Adrenal gland (tissue), 12 donors: ENCODE measurements around the gene TMEM94. TPM values are rescaled to one million over a fixed set of nuclear protein-coding genes. Genes with fewer than 3 reads are reported as not detected.
A peak's percentile ranks its signal among the peaks of the same experiment; 100 is the strongest.

Experiments used
- DNase-seq, 7 donors: peaks; one replicate each; pipeline ENCODE4 v3.0.0-alpha.2; 2019 to 2020
- H3K27ac ChIP-seq, 5 donors: fragments of 200-600 bp; sonication (generic) in 4 of 5; 1 replicate in 3 of 5; 2 replicates in 2 of 5; pipeline versions ENCODE4 v1.5.1 to v1.8.0; 2016 to 2020; ENCODE audit warnings: mild to moderate bottlenecking in 1 of 5
- H3K27me3 ChIP-seq: fragments of 200-600 bp; 2 replicates; pipeline ENCODE4 v1.8.0; 2021
- H3K36me3 ChIP-seq, 2 donors: fragments of 200-600 bp; replicated peaks in 1 of 2; 1 replicate in 1 of 2; 2 replicates in 1 of 2; pipeline versions ENCODE4 v1.5.1 to v1.8.0; 2018 to 2022
- H3K4me1 ChIP-seq, 2 donors: fragments of 200-600 bp; replicated peaks in 1 of 2; 1 replicate in 1 of 2; 2 replicates in 1 of 2; pipeline versions ENCODE4 v1.5.1 to v1.8.0; 2018 to 2021
- H3K4me3 ChIP-seq, 4 donors: fragments of 200-600 bp; sonication (generic) in 3 of 4; one replicate each; pipeline ENCODE4 v1.5.1; 2016 to 2018
- H3K9me3 ChIP-seq, 3 donors: fragments of 200-600 bp; sonication (generic) in 1 of 3; replicated peaks in 1 of 3; 1 replicate in 2 of 3; 2 replicates in 1 of 3; pipeline versions ENCODE4 v1.5.1 to v1.8.0; 2016 to 2021
- POLR2A ChIP-seq, 2 donors: fragments of 450-650 bp; IDR thresholded peaks; one replicate each; pipeline ENCODE4 v1.6.1; 2017; ENCODE audit warnings: antibody characterized with exemption in 2 of 2, mild to moderate bottlenecking in 2 of 2, moderate library complexity in 1 of 2
- whole genome bisulfite sequencing, 4 donors: extraction: QIAGEN DNeasy Blood & Tissue Kit in 2 of 4; methylation state at CpG; one replicate each; pipeline versions ENCODE4 v1.1.5 to v1.1.7; 2013 to 2017; 5-methylcytosine and 5-hydroxymethylcytosine counted together
- intact Hi-C, 2 donors: fragments of 100-400 bp; cut with DNase I; formaldehyde crosslinking; loops; one replicate each; pipeline versions ENCODE4 v1.14.1 to v1.15.0; 2022 to 2023
- polyA plus RNA-seq, 3 donors: library from polyadenylated mRNA; stranded (reverse); fragments of 200-250 nt in 2 of 3; fragments of 350-450 nt in 1 of 3; fragmentation: Illumina TruSeq in 1 of 3; extraction: RNeasy Lipid Tissue Mini Kit (QIAGEN cat#74804) in 1 of 3; gene quantifications; one replicate each; pipeline ENCODE4 v1.2.3, GENCODE V29; 2013 to 2014
- total RNA-seq, 9 donors: library from RNA; depleted of rRNA in 4 of 9; stranded (reverse); fragments of >200 nt in 4 of 9; fragments of 120-200 nt in 1 of 9; fragmentation: NEBNext Ultra II Directional in 1 of 9; extraction: Animal tissue kit (Norgen Biotek cat#: 25700) in 1 of 9; gene quantifications; one replicate each; pipeline versions ENCODE4 v1.1.0 to v1.2.4, GENCODE V29; 2013 to 2023
- TF ChIP-seq, protein P1 (sequence below), 6 experiments: fragments of 450-650 bp in 4 of 6; fragments of 200-600 bp in 2 of 6; sonication (generic) in 1 of 6; IDR thresholded peaks; 1 replicate in 5 of 6; 2 replicates in 1 of 6; pipeline versions ENCODE4 v1.5.1 to v1.8.0; 2016 to 2021; ENCODE audit warnings: antibody characterized with exemption in 6 of 6, mild to moderate bottlenecking in 2 of 6, moderate library complexity in 1 of 6
- donor health status: healthy with polysubstance abuse.
- donor health status: Bipolar disorder and iron deficiency.
- donor health status: DM: yes; HTN: yes; CAD: no.
- donor health status: DM: no; HTN: no; CAD: no.
- donor health status: DM: no; HTN: no; CAD: no.
- donor health status: DM: yes; HTN: yes; CAD: no.

The TMEM94 gene
- total and polyA plus RNA-seq, 12 donors, result 65.2 to 245 (median 167) TPM

DNA sequence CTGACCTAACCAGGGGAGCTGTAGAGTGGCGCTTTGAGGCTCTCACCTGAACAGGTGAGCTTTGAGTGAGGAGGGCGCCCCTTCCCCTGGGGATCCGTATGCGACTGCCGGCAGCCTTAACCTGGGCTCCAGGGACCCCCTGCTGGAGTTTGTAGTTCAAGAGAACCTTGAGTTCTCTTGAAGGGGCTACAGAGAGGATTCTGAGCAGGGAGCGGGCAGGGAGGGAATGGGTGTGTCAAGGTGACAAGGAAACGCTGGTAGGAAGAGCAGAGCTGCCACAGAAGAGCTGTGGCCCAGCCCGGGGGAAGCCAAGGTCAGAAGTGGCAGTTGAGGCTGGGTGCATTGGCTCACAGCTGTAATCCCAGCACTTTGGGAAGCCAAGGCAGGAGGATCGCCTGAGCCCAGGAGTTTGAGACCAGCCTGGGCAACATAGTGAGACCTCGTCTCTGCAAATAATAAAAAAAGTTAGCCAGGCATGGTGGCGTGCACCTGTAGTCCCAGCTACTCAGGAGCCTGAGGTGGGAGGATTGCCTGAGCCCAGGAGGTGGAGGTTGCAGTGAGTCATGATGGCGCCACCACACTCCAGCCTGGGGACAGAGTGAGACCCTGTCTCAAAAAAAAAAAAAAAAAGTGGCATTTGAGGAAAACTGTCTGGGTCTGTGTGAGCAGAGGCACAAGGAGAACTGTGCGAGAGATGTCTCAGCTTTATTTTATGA is 70.3 kb downstream of the TMEM94 start:
- DNase-seq, result no peak
- intact Hi-C loops, result loop anchor here in 1 of 2 donors (5.0 kb wide), 1 partner anchor 61 kb away; the partner anchor contains the start of gene MYO15B
- Histone ChIP-seq H3K27me3 (no peaks in the 10 kb centered on the region), H3K4me3 (peak overlapping the region in 2 of 4 donors; percentile 62 to 71), H3K27ac (no peak overlapping the region), H3K36me3 (peaks cover 0 to 6% of the 10 kb centered on the region in 2 donors), H3K4me1 (peaks cover 12 to 15% of the 10 kb centered on the region in 2 donors), H3K9me3 (no peaks in the 10 kb centered on the region)
- 65 to 76% (median 70%) methylated on average over 9 to 13 of the region's 13 CpGs for WGBS, 4 donors
- TF ChIP-seq, protein P1, sequence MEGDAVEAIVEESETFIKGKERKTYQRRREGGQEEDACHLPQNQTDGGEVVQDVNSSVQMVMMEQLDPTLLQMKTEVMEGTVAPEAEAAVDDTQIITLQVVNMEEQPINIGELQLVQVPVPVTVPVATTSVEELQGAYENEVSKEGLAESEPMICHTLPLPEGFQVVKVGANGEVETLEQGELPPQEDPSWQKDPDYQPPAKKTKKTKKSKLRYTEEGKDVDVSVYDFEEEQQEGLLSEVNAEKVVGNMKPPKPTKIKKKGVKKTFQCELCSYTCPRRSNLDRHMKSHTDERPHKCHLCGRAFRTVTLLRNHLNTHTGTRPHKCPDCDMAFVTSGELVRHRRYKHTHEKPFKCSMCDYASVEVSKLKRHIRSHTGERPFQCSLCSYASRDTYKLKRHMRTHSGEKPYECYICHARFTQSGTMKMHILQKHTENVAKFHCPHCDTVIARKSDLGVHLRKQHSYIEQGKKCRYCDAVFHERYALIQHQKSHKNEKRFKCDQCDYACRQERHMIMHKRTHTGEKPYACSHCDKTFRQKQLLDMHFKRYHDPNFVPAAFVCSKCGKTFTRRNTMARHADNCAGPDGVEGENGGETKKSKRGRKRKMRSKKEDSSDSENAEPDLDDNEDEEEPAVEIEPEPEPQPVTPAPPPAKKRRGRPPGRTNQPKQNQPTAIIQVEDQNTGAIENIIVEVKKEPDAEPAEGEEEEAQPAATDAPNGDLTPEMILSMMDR (IDR thresholded peaks at IDR 0.05), result no peak
- no peak for TF ChIP-seq POLR2A (IDR thresholded peaks at IDR 0.05)

DNA sequence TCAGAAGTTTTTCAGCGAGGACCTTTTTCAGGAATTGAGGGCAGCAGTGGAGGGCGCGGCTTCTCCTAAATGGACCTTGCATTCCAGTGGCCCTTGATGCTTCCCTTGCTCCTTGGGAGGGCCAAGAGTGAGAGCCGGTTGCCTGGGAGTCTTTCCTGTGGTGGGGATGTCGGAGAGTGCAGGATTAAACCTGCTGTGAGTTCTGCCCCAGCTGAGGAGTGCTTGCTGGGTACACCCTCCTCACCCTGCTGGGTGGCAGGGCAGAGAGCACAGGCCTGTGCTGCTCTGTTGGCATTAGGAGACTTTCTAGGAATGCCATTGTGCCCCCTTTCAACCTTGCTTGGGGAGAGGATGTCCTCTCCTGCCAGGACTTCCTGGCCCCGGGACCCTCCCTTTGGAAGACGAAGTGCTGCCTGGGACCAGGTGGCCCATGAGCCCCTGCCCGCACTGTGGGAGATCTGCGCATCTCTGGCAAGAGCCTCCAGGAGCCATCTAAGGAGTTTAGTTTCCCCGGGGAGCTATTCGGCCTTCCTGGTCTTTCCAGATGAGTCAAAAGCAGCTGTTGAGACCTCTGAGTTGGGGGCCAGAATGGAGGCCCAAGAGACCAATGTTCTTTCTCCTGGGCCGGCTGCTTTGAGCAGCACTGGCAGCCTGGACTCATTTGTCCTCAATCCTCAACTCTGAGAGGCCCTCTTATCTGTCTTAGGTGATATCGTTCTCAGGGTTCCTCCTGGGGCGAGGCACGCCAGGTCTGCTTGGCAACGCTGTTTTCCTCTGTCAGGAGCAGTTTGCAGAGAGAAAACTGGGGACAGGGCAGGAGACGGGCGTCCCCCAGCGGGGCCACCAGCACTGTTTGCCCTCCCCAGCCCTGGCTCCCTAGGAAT is 74.6 kb downstream of the TMEM94 start:
- H3K27ac ChIP-seq, result no peak overlapping the region
- DNase-seq, result no peak
- intact Hi-C loops, result no loop called here
- TF ChIP-seq, protein P1 (IDR thresholded peaks at IDR 0.05), result no peak
- no peak for TF ChIP-seq POLR2A (IDR thresholded peaks at IDR 0.05)
- 83 to 91% (median 87%) methylated on average over 14 to 19 of the region's 19 CpGs for WGBS, 4 donors
- no peaks in the 10 kb centered on the region for H3K27me3 ChIP-seq
- H3K4me1 ChIP-seq, result peaks cover 6 to 8% of the 10 kb centered on the region in 2 donors
- H3K9me3 ChIP-seq, result no peaks in the 10 kb centered on the region
- H3K4me3 ChIP-seq, result no peak overlapping the region
- no peaks in the 10 kb centered on the region for H3K36me3 ChIP-seq

DNA sequence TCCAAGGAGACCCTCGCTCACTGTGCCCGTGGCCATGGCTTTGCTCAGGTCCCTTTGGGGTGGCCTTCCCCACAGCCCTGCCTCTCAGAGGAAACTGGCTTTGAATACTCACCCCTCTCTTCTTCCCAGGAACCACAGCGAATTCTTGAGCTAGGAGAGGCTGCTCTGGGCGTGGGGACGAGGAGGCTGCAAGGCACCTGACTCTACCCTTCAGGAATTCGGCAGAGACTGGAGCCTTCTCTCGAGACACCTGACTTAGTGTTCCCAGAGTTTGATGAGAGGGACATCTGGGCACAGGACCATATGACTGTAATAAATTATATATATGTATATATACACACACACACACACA is 75.3 kb downstream of the TMEM94 start:
- Histone ChIP-seq H3K27me3 (no peaks in the 10 kb centered on the region), H3K9me3 (no peaks in the 10 kb centered on the region), H3K27ac (no peak overlapping the region), H3K4me3 (no peak overlapping the region), H3K4me1 (peaks cover under 1 to 2% of the 10 kb centered on the region in 2 donors), H3K36me3 (no peaks in the 10 kb centered on the region)
- 92 to 98% (median 96%) methylated on average over 7 of the region's 7 CpGs; no CpG with 5 or more reads in 1 of the 4 donors for WGBS, 4 donors
- intact Hi-C loops, result no loop called here
- DNase-seq, result no peak
- no peak for TF ChIP-seq POLR2A (IDR thresholded peaks at IDR 0.05)
- TF ChIP-seq, protein P1 (IDR thresholded peaks at IDR 0.05), result no peak

DNA sequence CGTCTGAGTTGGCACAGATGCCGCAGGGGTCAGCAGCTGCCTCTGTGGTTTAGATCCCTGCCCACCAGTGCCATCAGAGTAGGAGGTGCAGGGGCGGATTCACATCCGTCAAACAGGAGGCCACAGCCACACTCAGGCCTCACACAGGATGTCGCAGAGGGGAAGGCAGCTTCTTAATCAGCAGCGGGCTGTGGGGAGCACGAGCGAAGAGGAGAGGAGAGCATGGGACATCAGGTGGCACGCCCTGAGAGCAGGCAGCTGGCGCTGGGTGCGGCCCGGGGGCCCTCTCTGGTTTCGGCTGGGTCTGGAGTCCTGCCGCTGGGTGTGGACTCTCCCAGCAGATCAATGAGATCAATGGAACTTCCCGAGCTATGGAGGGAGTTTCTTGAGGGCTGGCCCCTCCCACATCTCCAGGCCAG is 78.7 kb downstream of the TMEM94 start:
- 71 to 91% (median 87%) methylated on average over 8 to 15 of the region's 15 CpGs for WGBS, 4 donors
- intact Hi-C loops, result no loop called here
- Histone ChIP-seq H3K9me3 (no peaks in the 10 kb centered on the region), H3K4me3 (no peak overlapping the region), H3K27me3 (no peaks in the 10 kb centered on the region), H3K36me3 (no peaks in the 10 kb centered on the region), H3K27ac (no peak overlapping the region), H3K4me1 (no peaks in the 10 kb centered on the region)
- no peak for DNase-seq
- TF ChIP-seq, protein P1 (IDR thresholded peaks at IDR 0.05), result no peak
- TF ChIP-seq POLR2A (IDR thresholded peaks at IDR 0.05), result no peak
